ENCODE results near the gene VANGL2. TPM values are rescaled to one million over a fixed set of nuclear protein-coding genes. Genes with fewer than 3 reads are reported as not detected.

Gene VANGL2
- total and polyA plus RNA-seq, 2 donors from 2014 or later, result 3.8 to 8.1 TPM

DNA sequence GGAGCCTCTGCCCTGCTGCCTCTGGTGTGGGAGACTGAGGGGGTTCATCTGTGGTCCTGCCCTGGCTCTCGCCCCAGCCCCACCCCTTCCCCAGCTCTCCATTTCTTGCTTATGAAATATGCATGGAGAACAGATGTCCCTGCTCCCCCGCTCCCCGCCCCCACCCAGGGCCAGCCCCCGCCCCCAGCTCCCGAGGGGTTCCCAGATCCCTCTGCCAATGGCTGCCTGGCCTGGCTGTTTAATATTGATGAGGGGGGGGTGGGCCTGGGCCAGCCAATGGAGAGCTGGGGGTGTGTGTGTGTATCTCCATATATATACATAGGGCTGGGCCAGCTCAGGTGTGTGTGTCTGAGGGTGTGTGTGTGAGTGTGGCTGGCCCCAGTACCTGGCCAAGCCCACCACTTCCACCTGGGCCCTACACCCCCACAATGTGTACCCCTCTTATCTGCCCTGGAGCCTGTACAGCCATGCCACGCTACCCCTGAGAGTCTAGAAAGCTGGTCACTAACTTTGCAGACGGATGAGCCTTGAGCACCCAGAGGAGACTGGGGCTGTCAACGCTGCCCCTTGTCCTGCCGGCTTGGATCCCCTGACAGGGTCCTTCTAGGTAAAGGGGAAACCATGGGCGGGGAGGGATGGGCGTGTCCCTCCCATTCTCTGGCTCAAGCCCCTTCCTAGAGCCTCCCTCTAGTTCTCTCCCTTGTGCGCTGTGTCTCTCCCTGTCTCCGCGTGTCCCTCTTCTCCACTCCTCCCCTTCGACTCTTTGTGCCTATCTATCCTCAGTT is 33.4 kb upstream of the VANGL2 start, which contains the start of gene NHLH1:
NHLH1 (plus strand) TSS at position 341 of the 785 bp plus-strand sequence. CDS start 3,661 bp downstream, outside the sequence.
- no peaks in the 10 kb centered on the region for H3K4me1 ChIP-seq (ENCODE audit: control insufficient read depth in 2 of 3, insufficient read depth in 2 of 3, low read depth in 1 of 3, low read length in 3 of 3)
- H3K27ac ChIP-seq (ENCODE audit: low read depth in 2 of 2, low read length in 2 of 2), result no peak within 1 kb of the TSS
- intact Hi-C loops (cut with DNase I), result no loop called here
- no peak within 1 kb of the TSS for H3K4me3 ChIP-seq (ENCODE audit: low read length in 3 of 3)
- no peaks in the 10 kb centered on the region for H3K27me3 ChIP-seq (ENCODE audit: control insufficient read depth, insufficient read depth, low read length)
- TF ChIP-seq, protein P1, sequence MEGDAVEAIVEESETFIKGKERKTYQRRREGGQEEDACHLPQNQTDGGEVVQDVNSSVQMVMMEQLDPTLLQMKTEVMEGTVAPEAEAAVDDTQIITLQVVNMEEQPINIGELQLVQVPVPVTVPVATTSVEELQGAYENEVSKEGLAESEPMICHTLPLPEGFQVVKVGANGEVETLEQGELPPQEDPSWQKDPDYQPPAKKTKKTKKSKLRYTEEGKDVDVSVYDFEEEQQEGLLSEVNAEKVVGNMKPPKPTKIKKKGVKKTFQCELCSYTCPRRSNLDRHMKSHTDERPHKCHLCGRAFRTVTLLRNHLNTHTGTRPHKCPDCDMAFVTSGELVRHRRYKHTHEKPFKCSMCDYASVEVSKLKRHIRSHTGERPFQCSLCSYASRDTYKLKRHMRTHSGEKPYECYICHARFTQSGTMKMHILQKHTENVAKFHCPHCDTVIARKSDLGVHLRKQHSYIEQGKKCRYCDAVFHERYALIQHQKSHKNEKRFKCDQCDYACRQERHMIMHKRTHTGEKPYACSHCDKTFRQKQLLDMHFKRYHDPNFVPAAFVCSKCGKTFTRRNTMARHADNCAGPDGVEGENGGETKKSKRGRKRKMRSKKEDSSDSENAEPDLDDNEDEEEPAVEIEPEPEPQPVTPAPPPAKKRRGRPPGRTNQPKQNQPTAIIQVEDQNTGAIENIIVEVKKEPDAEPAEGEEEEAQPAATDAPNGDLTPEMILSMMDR (IDR thresholded peaks at IDR 0.05; ENCODE audit: borderline replicate concordance, extremely low read depth, insufficient read depth), result no peak
- FAIRE-seq (no peak), DNase-seq (no peak)
- no peaks in the 10 kb centered on the region for H3K9me3 ChIP-seq (ENCODE audit: control insufficient read depth in 2 of 3, insufficient read depth in 1 of 3, low read length in 3 of 3)
- no peaks in the 10 kb centered on the region for H3K36me3 ChIP-seq (ENCODE audit: control insufficient read depth in 2 of 3, insufficient read depth in 3 of 3, low read length in 3 of 3)
- no peak within 1 kb of the TSS for H3K9ac ChIP-seq (ENCODE audit: low read length in 3 of 3)

DNA sequence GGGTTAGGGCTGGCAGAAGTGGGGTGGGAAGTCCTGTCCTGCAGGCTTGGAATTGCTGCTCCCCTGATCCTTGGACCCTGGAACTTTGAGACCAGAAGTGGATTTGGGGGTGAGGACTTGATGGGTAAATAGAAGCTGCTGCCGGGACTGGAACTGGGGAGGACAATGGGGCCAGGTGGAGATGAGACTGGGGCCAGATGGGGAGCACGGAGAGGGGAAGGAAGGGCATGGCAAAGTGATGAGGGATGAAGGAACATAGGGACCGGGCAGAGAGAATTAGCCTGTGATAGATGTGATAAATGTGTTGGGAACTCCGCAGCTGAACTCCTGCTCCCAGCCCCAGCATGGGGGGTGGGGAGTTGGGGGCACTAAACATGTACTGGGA is 32.9 kb upstream of the VANGL2 start:
- H3K4me1 ChIP-seq (ENCODE audit: control insufficient read depth in 2 of 3, insufficient read depth in 2 of 3, low read depth in 1 of 3, low read length in 3 of 3), result no peaks in the 10 kb centered on the region
- intact Hi-C loops (cut with DNase I), result no loop called here
- no peaks in the 10 kb centered on the region for H3K36me3 ChIP-seq (ENCODE audit: control insufficient read depth in 2 of 3, insufficient read depth in 3 of 3, low read length in 3 of 3)
- TF ChIP-seq, protein P1 (IDR thresholded peaks at IDR 0.05; ENCODE audit: borderline replicate concordance, extremely low read depth, insufficient read depth), result no peak
- no peak for FAIRE-seq
- H3K9me3 ChIP-seq (ENCODE audit: control insufficient read depth in 2 of 3, insufficient read depth in 1 of 3, low read length in 3 of 3), result no peaks in the 10 kb centered on the region
- no peak for DNase-seq
- no peak overlapping the region for H3K4me3 ChIP-seq (ENCODE audit: low read length in 3 of 3)
- H3K27me3 ChIP-seq (ENCODE audit: control insufficient read depth, insufficient read depth, low read length), result no peaks in the 10 kb centered on the region
- no peak overlapping the region for H3K27ac ChIP-seq (ENCODE audit: low read depth in 2 of 2, low read length in 2 of 2)
- no peak overlapping the region for H3K9ac ChIP-seq (ENCODE audit: low read length in 3 of 3)

DNA sequence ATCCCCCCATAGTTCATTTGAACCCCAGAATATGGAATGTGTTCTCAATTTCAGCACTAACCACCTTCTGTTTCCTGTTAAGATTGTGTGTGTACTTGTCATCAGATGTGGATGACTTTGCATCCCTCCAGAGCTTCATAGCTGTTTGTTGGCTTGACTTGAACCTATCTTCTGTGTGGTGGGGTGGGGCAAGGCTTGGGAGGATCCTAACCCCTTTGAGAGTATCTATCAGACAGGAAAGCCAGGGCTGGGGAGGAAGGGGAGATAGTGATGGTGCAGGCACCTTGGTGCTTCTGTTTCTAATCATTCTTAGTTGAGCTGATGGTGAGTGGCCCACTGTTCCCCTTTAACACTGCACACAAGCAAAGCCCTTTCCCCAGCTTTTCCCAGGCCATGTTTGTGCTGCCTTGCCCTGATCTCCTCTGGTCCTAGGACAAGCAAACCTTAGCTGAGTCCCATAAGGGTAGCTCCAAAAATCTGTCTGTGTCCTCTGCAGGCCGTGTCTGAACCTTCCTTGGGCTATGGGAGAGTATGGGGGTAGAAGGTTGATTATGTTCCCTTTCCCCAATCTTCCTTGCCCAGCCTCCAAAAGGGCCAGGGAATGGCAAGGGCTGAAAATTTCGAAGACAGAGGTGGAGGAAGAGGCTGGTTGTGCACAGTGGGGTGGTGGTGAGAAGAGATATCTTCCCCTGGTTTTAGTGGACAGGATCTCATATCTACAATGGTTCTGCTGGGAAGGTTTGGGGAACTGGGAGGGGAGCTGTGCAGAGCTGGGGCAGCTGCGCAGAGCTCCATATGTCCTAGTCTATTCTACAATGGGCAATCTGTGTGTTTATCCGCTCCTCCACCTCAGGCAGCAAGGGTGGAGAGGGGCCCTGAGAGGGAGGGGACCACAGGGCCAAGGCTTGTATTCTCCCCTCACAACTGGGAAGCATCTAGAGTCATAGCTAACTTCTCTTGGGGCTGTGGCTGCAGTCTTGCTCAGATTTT is 32.1 kb upstream of the VANGL2 start:
- Histone ChIP-seq H3K27ac (ENCODE audit: low read depth in 2 of 2, low read length in 2 of 2) (no peak overlapping the region), H3K9me3 (ENCODE audit: control insufficient read depth in 2 of 3, insufficient read depth in 1 of 3, low read length in 3 of 3) (no peaks in the 10 kb centered on the region), H3K27me3 (ENCODE audit: control insufficient read depth, insufficient read depth, low read length) (no peaks in the 10 kb centered on the region), H3K36me3 (ENCODE audit: control insufficient read depth in 2 of 3, insufficient read depth in 3 of 3, low read length in 3 of 3) (no peaks in the 10 kb centered on the region), H3K4me1 (ENCODE audit: control insufficient read depth in 2 of 3, insufficient read depth in 2 of 3, low read depth in 1 of 3, low read length in 3 of 3) (no peaks in the 10 kb centered on the region), H3K9ac (ENCODE audit: low read length in 3 of 3) (no peak overlapping the region), H3K4me3 (ENCODE audit: low read length in 3 of 3) (no peak overlapping the region)
- TF ChIP-seq, protein P1 (IDR thresholded peaks at IDR 0.05; ENCODE audit: borderline replicate concordance, extremely low read depth, insufficient read depth), result no peak
- DNase-seq (no peak), FAIRE-seq (no peak)
- intact Hi-C loops (cut with DNase I), result no loop called here
